GM18951 (cell line): Measurements from ENCODE around the gene IGSF21.

Source experiments
- POLR2A ChIP-seq: IDR thresholded peaks from 4 replicates; pipeline ENCODE4 v1.6.1; 2011; ENCODE audit warnings: mild to moderate bottlenecking; ENCODE audit not compliant: insufficient read length, insufficient read depth; ENCODE audit errors: extremely low read depth
- in situ Hi-C: fragments of 300-500 bp; cut with MboI; formaldehyde crosslinking; loops from one replicate; pipeline ENCODE4 v1.12.0; 2022; ENCODE audit warnings: low sequenced_read_pairs, mixed read lengths, inconsistent platforms; ENCODE audit not compliant: unreplicated experiment

Gene IGSF21

DNA sequence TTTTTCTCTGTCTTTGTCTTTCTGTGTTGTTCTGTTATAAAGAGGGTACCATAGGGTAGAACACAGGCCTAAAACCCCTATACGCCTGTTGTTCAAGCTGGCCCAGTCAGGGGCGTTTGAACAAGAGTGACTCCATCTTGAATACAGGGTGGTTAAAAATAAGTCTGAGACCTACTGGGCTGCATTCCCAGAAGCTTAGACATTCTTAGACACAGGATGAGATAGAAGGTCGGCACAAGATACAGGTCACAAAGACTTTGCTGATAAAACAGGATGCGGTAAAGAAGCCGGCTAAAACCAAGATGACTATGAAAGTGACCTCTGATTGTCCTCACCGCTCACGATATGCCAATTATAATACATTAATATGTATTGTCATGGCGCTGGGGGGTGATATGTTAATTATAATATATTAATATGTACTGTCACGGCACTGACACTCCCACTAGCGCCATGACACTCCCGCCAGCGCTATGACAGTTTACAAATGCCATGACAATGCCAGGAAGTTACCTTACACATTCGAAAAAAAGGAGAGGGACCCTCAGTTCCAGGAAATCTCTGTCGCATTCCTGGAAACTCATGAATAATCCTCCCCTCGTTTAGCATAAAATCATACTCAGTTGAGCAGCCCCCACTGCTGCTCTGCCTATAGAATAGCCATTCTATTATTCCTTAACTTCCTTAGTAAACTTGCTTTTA lies 314.6 kb downstream of the IGSF21 start:
- no peak for TF ChIP-seq POLR2A
- in situ Hi-C loops, result no loop called here

DNA sequence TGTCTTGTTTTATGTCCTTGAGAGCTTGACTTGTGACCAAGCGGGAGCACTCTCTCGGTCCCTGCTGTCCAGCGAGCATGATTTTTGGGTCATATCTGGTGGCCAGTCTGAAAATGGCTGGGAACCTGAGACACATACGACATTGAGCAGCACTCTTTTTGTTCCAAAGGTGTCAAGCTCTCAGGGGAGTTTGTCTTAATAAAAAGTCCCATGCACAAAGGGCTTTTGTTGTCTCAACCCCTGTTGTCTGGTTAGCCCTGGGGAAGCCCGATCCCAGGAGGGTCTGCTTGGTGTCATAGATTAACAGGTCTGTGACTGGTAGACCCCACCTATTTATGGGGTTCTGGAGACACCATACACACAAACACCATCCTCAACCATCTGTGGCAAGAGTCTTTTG lies 315.4 kb downstream of the IGSF21 start:
- no peak for TF ChIP-seq POLR2A
- in situ Hi-C loops, result no loop called here

DNA sequence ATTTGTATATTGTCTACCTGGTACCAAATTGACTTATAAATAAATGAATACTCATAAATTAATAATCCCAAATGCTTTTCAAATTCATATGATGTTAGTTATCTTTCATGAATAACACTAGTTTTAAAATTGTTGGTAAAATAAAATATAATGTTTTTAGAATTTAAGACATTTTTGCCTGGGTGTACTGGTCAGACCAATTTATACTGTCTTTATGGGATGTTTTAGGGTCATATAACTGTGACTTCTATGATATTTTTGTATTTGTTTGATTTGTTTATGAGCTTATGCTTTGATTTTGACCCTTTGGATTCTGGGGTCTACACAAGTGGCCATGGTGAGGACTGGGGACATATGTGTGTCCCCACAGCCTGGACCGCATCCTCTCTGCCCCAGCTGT lies 319.0 kb downstream of the IGSF21 start:
- in situ Hi-C loops, result no loop called here
- TF ChIP-seq POLR2A, result no peak
